Mesenchymal stem cell (in vitro differentiated cells and primary cell): ENCODE measurements around the gene BAZ2B.
A peak's percentile ranks its signal among the peaks of the same experiment; 100 is the strongest.

Experiments used
- DNase-seq: peaks from one replicate; pipeline ENCODE4 v3.0.0-alpha.2; 2013
- H2AFZ ChIP-seq: one replicate; pipeline ENCODE4 v1.6.1; 2013; ENCODE audit warnings: low read depth, mild to moderate bottlenecking, control low read depth, inconsistent platforms, low read length, moderate library complexity
- H2AK5ac ChIP-seq: 2 replicates; pipeline ENCODE4 v1.6.1; 2013; ENCODE audit warnings: low read length, moderate library complexity, mild to moderate bottlenecking, inconsistent platforms; ENCODE audit not compliant: severe bottlenecking
- H2BK120ac ChIP-seq: one replicate; pipeline ENCODE4 v1.6.1; 2013; ENCODE audit warnings: low read depth, mild to moderate bottlenecking, inconsistent platforms, low read length, moderate library complexity
- H2BK12ac ChIP-seq, 2 experiments: one replicate each; pipeline ENCODE4 v1.6.1; 2013; ENCODE audit warnings: inconsistent platforms in 2 of 2, low read length in 2 of 2, mild to moderate bottlenecking in 2 of 2, moderate library complexity in 2 of 2, control low read depth in 1 of 2
- H2BK15ac ChIP-seq: one replicate; pipeline ENCODE4 v1.6.1; 2013; ENCODE audit warnings: mild to moderate bottlenecking, low read depth, inconsistent platforms; ENCODE audit not compliant: poor library complexity, severe bottlenecking
- H2BK5ac ChIP-seq: 2 replicates; pipeline ENCODE4 v1.6.1; 2013; ENCODE audit warnings: low read depth, mild to moderate bottlenecking, low read length, control low read depth, inconsistent platforms; ENCODE audit not compliant: poor library complexity, severe bottlenecking
- H3K14ac ChIP-seq, 2 experiments: one replicate each; pipeline ENCODE4 v1.6.1; 2013; ENCODE audit warnings: inconsistent platforms in 2 of 2, low read length in 2 of 2, control low read depth in 1 of 2, mild to moderate bottlenecking in 1 of 2, moderate library complexity in 1 of 2
- H3K18ac ChIP-seq, 2 experiments: one replicate each; pipeline ENCODE4 v1.6.1; 2013; ENCODE audit warnings: inconsistent platforms in 2 of 2, low read length in 2 of 2, control low read depth in 1 of 2, low read depth in 1 of 2, mild to moderate bottlenecking in 1 of 2
- H3K23ac ChIP-seq, 2 experiments: one replicate each; pipeline ENCODE4 v1.6.1; 2013; ENCODE audit warnings: inconsistent platforms in 2 of 2, low read length in 2 of 2, mild to moderate bottlenecking in 2 of 2, moderate library complexity in 2 of 2, control low read depth in 1 of 2
- H3K27ac ChIP-seq: 2 replicates; pipeline ENCODE4 v1.5.1; 2013; ENCODE audit warnings: mild to moderate bottlenecking, moderate library complexity, low read length, control low read depth, inconsistent platforms; ENCODE audit not compliant: poor library complexity, severe bottlenecking
- H3K27me3 ChIP-seq, 2 experiments: 2 replicates each; pipeline versions ENCODE4 v1.6.1 to v1.7.0; 2013; ENCODE audit warnings: low read length in 2 of 2, mild to moderate bottlenecking in 2 of 2, moderate library complexity in 2 of 2, control low read depth in 1 of 2, inconsistent platforms in 1 of 2; ENCODE audit not compliant: control insufficient read depth in 1 of 2, insufficient read depth in 1 of 2
- H3K36me3 ChIP-seq, 2 experiments: 2 replicates each; pipeline versions ENCODE4 v1.6.1 to v1.7.0; 2013; ENCODE audit warnings: low read length in 2 of 2, control low read depth in 1 of 2, inconsistent platforms in 1 of 2, low read depth in 1 of 2, mild to moderate bottlenecking in 1 of 2; ENCODE audit not compliant: insufficient read depth in 2 of 2, control insufficient read depth in 1 of 2
- H3K4ac ChIP-seq, 2 experiments: one replicate each; pipeline ENCODE4 v1.6.1; 2013; ENCODE audit warnings: inconsistent platforms in 2 of 2, low read length in 2 of 2, mild to moderate bottlenecking in 2 of 2, moderate library complexity in 2 of 2, control low read depth in 1 of 2, low read depth in 1 of 2
- H3K4me1 ChIP-seq: 2 replicates; pipeline ENCODE4 v1.6.1; 2013; ENCODE audit warnings: low read depth, low read length, control low read depth; ENCODE audit not compliant: control insufficient read depth, insufficient read depth
- H3K4me2 ChIP-seq: 2 replicates; pipeline ENCODE4 v1.6.1; 2013; ENCODE audit warnings: low read length, mild to moderate bottlenecking, inconsistent platforms; ENCODE audit not compliant: poor library complexity, severe bottlenecking
- H3K4me3 ChIP-seq, 2 experiments: 2 replicates each; pipeline versions ENCODE4 v1.5.1 to v1.7.0; 2013; ENCODE audit warnings: low read length in 2 of 2, mild to moderate bottlenecking in 2 of 2, control low read depth in 1 of 2, low read depth in 1 of 2; ENCODE audit not compliant: insufficient read depth in 1 of 2
- H3K79me1 ChIP-seq: replicated peaks from 2 replicates; pipeline ENCODE4 v1.6.1; 2013; ENCODE audit warnings: mild to moderate bottlenecking, control low read depth, low read length, inconsistent platforms; ENCODE audit not compliant: poor library complexity, severe bottlenecking
- H3K9ac ChIP-seq: 2 replicates; pipeline ENCODE4 v1.7.0; 2013; ENCODE audit warnings: mild to moderate bottlenecking, low read length, moderate library complexity
- H3K9me3 ChIP-seq: 2 replicates; pipeline ENCODE4 v1.7.0; 2013; ENCODE audit warnings: mild to moderate bottlenecking, low read length; ENCODE audit not compliant: control insufficient read depth
- H4K8ac ChIP-seq: one replicate; pipeline ENCODE4 v1.6.1; 2013; ENCODE audit warnings: inconsistent platforms, mild to moderate bottlenecking, low read length, moderate library complexity
- H4K91ac ChIP-seq: one replicate; pipeline ENCODE4 v1.6.1; 2013; ENCODE audit warnings: mild to moderate bottlenecking, low read length, inconsistent platforms
- WGBS: methylation state at CpG from one replicate; pipeline ENCODE4 v1.1.7; 2013; ENCODE audit warnings: mixed read lengths; 5-methylcytosine and 5-hydroxymethylcytosine counted together

Gene BAZ2B

DNA sequence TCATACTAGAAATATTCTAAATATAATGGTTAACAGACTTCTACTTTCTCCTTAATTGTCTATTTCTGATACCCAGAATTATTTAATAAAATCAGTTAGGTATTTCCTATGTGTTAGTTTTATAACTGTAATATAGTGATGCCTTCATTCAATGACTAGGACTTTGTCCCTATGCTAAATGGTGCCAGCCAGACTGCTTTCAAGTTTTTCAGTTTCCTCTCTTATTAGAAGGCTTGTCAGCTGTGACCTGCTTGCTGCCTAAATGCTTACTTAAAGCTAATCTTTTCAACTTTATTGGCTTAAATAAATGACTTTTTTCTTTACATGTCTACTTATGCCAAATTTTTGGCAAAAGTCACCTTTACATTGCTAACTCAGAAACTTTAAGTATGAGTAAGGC lies 30.7 kb downstream of the BAZ2B start:
- Histone ChIP-seq H3K79me1 (peaks cover 19% of the 10 kb centered on the region), H2BK15ac (no peak overlapping the region), H3K4ac (no peak overlapping the region), H3K4me2 (no peak overlapping the region), H3K9ac (no peak overlapping the region), H2BK120ac (no peak overlapping the region), H3K14ac (no peak overlapping the region), H4K91ac (no peak overlapping the region), H3K36me3 (peaks cover 3 to 4% of the 10 kb centered on the region in 2 experiments), H2BK5ac (no peak overlapping the region), H2AFZ (no peak overlapping the region), H3K9me3 (no peaks in the 10 kb centered on the region), H3K4me1 (no peaks in the 10 kb centered on the region), H3K4me3 (no peak overlapping the region), H4K8ac (no peak overlapping the region), H3K23ac (no peak overlapping the region), H3K27ac (no peak overlapping the region), H2BK12ac (no peak overlapping the region), H3K18ac (no peak overlapping the region), H3K27me3 (no peaks in the 10 kb centered on the region), H2AK5ac (no peak overlapping the region)
- no peak for DNase-seq

DNA sequence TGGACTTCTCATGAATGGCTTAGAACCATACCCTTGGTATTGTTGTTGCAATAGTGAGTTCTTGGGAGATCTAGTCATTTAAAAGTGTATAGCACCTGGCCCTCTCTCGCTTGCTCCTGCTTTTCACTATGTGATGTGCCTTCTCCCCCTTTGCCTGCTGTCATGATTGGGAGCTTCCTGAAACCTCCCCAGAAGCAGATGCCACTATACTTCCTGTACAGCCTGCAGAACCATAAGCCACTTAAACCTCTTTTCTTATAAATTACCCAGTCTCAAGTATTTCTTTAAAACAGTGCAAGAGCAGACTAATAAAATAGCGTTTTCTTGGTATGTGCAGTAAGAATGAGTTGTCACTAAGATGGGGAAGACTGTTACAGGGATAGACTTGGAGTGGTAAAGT lies 31.6 kb downstream of the BAZ2B start:
- Histone ChIP-seq H3K27ac (no peak overlapping the region), H3K4me2 (no peak overlapping the region), H2BK15ac (no peak overlapping the region), H2AFZ (no peak overlapping the region), H3K18ac (no peak overlapping the region), H3K4me3 (no peak overlapping the region), H3K4me1 (no peaks in the 10 kb centered on the region), H4K91ac (no peak overlapping the region), H3K4ac (no peak overlapping the region), H2AK5ac (no peak overlapping the region), H3K23ac (no peak overlapping the region), H2BK12ac (no peak overlapping the region), H2BK5ac (no peak overlapping the region), H3K14ac (no peak overlapping the region), H3K9ac (no peak overlapping the region), H3K79me1 (peaks cover 19% of the 10 kb centered on the region), H2BK120ac (no peak overlapping the region), H3K9me3 (no peaks in the 10 kb centered on the region), H3K36me3 (peaks cover 3 to 4% of the 10 kb centered on the region in 2 experiments), H4K8ac (no peak overlapping the region), H3K27me3 (no peaks in the 10 kb centered on the region)
- WGBS: 72% methylated on average over 2 of the region's 2 CpGs
- DNase-seq: no peak

DNA sequence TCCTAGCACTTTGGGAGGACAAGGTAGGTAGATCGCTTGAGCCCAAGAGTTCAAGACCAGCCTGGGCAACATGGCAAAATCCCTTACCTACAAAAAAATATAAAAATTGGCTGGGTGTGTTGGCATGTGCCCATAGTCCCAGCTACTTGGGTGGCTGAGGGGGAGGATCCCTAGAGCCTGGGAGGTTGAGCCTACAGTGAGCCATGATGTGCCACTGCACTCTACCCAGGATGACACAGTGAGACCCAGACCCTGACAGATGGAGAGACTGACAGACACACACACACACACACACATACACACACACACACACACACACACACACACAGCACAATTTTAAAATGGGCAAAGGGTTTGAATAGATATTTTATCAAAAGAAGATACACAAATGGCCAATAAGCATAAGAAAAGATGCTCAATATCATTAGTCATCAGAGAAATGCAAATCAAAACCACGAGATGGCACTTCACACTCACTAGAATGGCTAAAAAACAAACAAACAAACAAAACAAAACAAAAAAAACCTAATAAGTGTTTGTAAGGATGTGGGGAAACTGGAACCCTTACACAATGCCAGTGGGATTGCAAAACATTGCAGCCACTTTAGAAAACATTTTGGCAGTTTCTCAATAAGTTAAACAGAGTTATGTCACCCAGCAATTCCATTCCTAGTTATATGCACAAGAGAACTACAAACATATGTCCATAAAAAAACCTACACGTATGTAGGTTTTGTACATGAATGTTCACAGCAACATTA lies 42.3 kb downstream of the BAZ2B start:
- Histone ChIP-seq H3K4me2 (no peak overlapping the region), H3K27ac (no peak overlapping the region), H3K9ac (no peak overlapping the region)

GRCh38 chr2:159573294-159573693 lies 43.1 kb downstream of the BAZ2B start:
- H3K4me1 ChIP-seq: no peaks in the 10 kb centered on the region
- no peak overlapping the region for H3K4me3 ChIP-seq
- no peak overlapping the region for H2BK120ac ChIP-seq
- H2BK15ac ChIP-seq: no peak overlapping the region
- H3K27ac ChIP-seq: no peak overlapping the region
- no peak overlapping the region for H3K4me2 ChIP-seq
- H2BK5ac ChIP-seq: no peak overlapping the region
- H3K27me3 ChIP-seq: no peaks in the 10 kb centered on the region
- 91% methylated on average over 3 of the region's 4 CpGs for WGBS
- no peak overlapping the region for H3K4ac ChIP-seq
- H3K18ac ChIP-seq: no peak overlapping the region
- H3K23ac ChIP-seq: no peak overlapping the region
- H2AFZ ChIP-seq: no peak overlapping the region
- no peak overlapping the region for H2BK12ac ChIP-seq
- H4K91ac ChIP-seq: no peak overlapping the region
- H3K36me3 ChIP-seq: peaks cover 0 to 3% of the 10 kb centered on the region in 2 experiments
- no peak overlapping the region for H2AK5ac ChIP-seq
- no peak for DNase-seq
- H3K14ac ChIP-seq: no peak overlapping the region
- no peak overlapping the region for H4K8ac ChIP-seq
- H3K9ac ChIP-seq: no peak overlapping the region
- H3K9me3 ChIP-seq: no peaks in the 10 kb centered on the region
- peaks cover 20% of the 10 kb centered on the region for H3K79me1 ChIP-seq

More for the DNA sequence above, 42.3 kb downstream of the BAZ2B start:
- Histone ChIP-seq H2AK5ac (no peak overlapping the region), H3K18ac (no peak overlapping the region), H2BK120ac (no peak overlapping the region), H3K79me1 (peaks cover 20% of the 10 kb centered on the region), H2BK5ac (no peak overlapping the region), H4K8ac (no peak overlapping the region), H2BK15ac (no peak overlapping the region), H4K91ac (no peak overlapping the region), H3K4ac (no peak overlapping the region), H3K36me3 (peaks cover 0 to 3% of the 10 kb centered on the region in 2 experiments), H3K27me3 (no peaks in the 10 kb centered on the region), H3K4me3 (no peak overlapping the region), H3K4me1 (no peaks in the 10 kb centered on the region), H2AFZ (no peak overlapping the region), H3K23ac (peak overlapping the region in 1 of 2 experiments; percentile 52), H3K14ac (no peak overlapping the region), H2BK12ac (no peak overlapping the region), H3K9me3 (no peaks in the 10 kb centered on the region)
- WGBS: 100% methylated on average over 1 of the region's 3 CpGs
- DNase-seq: peak; percentile 64
